Skin epidermis (tissue), 12 donors: Measurements from ENCODE around the gene SLC39A1.
"Not testable (repeated sequence)": the region's sequence is repeated elsewhere in the genome, so short reads cannot be mapped to it uniquely, and the experiment has no call there.

ENCODE experiments used
- H3K27ac ChIP-seq, 21 experiments: fragments of 200-600 bp; sonication (generic) in 11 of 21; one replicate each; pipeline ENCODE4 v1.5.0; 2020; ENCODE audit warnings: mild to moderate bottlenecking in 3 of 21, inconsistent platforms in 2 of 21, moderate library complexity in 2 of 21
- H3K4me3 ChIP-seq, 7 experiments: fragments of 200-600 bp; sonication (generic) in 2 of 7; one replicate each; pipeline ENCODE4 v1.5.0; 2020; ENCODE audit warnings: inconsistent platforms in 2 of 7, mild to moderate bottlenecking in 2 of 7, moderate library complexity in 1 of 7

SLC39A1 gene, protein sequence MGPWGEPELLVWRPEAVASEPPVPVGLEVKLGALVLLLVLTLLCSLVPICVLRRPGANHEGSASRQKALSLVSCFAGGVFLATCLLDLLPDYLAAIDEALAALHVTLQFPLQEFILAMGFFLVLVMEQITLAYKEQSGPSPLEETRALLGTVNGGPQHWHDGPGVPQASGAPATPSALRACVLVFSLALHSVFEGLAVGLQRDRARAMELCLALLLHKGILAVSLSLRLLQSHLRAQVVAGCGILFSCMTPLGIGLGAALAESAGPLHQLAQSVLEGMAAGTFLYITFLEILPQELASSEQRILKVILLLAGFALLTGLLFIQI

DNA sequence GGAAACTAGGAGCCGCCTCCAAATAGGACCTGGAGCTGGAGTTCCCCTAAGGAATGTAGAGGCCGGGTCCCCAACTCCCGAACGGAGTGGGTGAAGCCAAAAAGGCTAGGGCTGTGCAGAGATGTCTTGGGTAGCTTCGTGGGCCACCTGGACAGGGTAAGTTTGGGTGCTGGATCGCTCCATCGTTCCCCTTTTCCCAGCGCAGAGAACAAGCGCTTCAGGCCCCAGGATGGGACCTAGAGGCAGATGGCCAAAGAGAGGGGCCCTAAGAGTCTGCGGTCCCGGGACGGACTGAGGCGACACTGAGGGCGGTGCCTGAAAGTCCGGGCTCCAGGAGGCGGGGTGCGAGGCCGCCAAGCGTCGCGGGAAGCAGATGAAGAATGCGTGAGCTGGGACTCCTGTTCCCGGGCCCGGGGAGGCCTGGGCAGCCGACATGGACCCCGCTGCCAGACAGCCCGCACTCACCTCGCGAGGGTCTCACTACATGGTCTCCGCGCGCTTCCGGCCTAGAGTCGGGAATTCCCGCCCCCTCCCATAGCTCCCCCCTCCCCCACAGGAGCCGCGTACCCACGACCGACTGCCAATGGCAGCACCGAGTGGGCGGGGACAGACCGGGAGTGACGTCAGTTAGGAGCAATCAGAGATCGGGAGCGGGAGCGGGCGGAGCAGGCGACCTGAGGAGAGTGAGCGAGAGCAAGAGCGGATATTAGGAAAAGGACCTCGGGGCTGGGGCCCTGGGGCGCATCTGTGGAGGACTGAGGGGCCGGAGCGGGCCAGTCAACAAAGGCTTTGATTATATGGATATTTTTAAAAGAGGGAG, at the start of gene SLC39A1:
Gene SLC39A1, minus strand, starts transcription at position 508 of the 820 bp plus-strand sequence. CDS start 822 bp downstream, outside the sequence.
- peak within 1 kb of the TSS; percentile 41 to 98 (median 94) for H3K27ac ChIP-seq
- H3K4me3 ChIP-seq, result peak within 1 kb of the TSS; percentile 47 to 83 (median 66)

DNA sequence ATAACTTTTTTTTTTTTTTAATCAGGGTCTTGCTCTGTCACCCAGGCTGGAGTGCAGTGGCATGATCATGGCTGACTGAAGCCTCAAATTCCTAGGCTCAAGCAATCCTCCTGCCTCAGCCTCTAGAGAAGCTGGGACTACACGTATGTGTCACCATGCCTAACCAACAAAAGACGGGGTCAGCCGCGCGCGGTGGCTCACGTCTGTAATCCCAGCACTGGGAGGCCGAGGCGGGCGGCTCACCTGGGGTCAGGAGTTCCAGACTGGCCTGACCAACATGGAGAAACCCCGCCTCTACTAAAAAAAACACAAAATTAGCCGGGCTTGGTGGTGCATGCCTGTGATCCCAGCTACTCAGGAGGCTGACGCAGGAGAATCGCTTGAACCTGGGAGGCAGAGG, 49.2 kb upstream of the SLC39A1 start:
- not testable (repeated sequence) for H3K4me3 ChIP-seq, H3K27ac ChIP-seq

DNA sequence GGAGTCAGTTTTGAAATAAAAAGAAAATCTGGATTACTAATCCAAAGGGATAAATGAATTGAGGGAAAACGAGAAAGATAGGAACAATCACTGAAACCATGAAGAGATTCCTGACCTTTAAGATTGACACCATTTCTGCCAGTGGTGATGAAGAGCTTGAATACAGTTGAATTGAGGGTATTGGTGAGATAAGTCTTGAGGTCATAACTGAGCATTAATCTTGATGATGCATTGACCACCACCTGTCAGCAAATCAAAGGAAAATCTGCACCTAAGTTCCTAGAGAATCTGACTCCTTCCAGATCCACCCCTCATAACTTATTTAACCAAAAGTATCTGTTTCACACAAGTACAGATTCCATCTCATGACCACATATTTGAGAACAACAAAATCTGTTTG, 48.8 kb upstream of the SLC39A1 start:
- H3K4me3 ChIP-seq, result no peak overlapping the region
- H3K27ac ChIP-seq, result no peak overlapping the region

DNA sequence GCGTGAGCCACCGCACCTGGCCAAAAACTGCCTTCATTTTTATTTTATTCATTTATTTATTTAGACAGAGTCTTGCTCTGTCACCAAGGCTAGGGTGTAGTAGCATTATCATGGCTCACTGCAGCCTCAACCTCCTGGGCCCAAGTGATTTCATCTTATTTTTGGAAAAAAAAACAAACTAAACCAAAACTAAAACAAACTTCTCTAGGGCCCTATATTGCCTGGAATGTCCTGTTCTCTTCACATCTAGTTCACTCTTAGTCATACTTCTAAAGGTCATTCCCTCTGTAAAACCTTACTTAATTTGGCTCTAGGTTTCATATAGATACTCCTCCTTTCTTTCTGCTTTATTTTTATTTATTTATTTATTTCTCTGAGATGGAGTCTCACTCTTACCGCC, 42.8 kb upstream of the SLC39A1 start:
- H3K27ac ChIP-seq, result no peak overlapping the region

DNA sequence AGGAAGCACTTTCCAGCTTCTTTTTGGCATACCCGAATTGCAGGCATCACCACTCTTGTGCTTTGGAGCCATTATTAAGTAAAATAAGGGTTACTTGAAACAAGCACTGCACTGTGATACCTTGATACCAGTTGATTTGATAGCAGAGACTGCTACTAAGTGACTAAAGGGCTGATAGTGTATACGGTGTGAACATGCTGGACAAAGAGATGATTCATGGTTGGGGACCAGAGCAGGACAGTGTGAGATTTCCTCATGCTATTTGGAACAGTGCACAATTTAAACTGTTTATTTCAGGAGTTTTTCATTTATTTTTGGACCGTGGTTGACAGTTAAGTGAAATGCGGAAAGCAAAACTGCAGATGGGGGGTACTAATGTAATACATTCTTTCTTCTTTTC, 37.1 kb upstream of the SLC39A1 start:
- no peak overlapping the region for H3K4me3 ChIP-seq

More for the DNA sequence above, 42.8 kb upstream of the SLC39A1 start:
- H3K4me3 ChIP-seq, result no peak overlapping the region

DNA sequence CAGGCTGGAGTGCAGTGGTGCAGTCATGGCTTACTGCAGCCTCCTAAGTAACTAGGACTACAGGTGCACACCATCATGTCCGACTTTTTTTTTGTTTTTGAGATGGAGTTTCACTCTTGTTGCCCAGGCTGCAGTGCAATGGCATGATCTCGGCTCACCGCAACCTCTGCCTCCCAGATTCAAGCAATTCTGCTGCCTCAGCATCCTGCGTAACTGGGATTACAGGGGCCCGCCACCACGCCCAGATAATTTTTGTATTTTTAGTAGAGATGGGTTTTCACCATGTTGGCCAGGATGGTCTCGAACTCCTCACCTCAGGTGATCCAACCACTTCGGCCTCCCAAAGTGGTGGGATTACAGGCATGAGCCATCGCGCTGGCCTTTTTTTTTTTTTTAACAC, 33.5 kb upstream of the SLC39A1 start:
- not testable (repeated sequence) for H3K4me3 ChIP-seq, H3K27ac ChIP-seq

More for the DNA sequence above, 37.1 kb upstream of the SLC39A1 start:
- no peak overlapping the region for H3K27ac ChIP-seq

DNA sequence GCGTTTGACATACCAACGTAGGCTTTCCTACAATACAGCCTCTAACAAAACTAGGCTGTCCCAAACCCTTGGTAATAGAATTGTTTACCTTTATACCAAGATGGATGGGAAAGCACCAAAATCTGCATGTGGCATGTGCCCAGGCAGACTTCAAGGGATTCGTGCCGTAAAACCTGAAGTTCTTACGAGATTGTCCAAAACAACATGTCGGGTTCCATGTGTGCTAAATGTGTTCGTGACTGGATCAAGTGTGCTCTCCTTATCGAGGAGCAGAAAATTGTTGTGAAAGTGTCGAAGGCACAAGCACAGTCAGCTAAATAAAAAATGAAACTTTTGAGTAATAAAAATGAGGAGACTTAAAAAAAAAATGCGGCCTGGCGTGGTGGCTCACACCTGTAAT, 32.3 kb upstream of the SLC39A1 start:
- H3K27ac ChIP-seq, result no peak overlapping the region
- H3K4me3 ChIP-seq, result no peak overlapping the region

DNA sequence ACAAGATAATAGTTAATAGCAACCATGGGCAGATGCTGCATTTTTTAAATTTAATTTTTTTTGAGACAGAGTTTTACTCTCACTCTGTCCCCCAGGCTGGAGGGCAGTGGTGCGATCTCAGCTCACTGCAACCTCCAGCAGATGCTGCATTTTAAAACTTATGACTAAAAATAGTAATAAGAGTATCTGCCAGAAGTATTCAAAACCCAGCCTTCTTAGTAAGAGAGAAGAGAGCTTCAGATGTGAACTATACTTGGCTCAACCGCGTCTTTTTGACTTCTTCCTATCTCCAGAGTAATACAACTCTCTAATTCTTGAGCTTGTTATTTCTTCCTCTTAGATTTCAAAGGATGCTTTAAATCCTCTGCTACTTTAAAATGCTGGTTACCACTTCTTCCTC, 31.9 kb upstream of the SLC39A1 start:
- Histone ChIP-seq H3K4me3 (no peak overlapping the region), H3K27ac (no peak overlapping the region)

DNA sequence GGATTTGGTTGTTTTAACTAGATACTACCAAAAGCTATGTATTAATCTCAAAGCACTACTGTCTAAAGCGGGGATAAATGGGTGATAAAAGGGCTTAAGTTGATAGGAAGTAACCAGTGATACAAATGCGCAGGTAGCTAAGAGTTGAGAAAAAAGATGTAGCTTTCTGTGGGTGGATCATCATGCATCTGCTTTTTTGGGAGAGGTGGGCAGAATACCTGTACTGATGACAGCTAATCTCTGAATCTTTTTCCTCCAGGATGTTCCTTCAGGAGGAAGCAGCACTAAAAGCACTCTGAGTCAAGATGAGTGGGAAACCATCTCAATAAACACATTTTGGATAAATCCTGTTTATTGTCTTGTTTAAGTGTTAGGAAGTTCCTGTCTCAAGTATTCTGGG, 28.5 kb upstream of the SLC39A1 start:
- Histone ChIP-seq H3K27ac (peak overlapping the region in 10 of 21 experiments; percentile 91 to 98 (median 96)), H3K4me3 (peak overlapping the region; percentile 49 to 97 (median 74))

DNA sequence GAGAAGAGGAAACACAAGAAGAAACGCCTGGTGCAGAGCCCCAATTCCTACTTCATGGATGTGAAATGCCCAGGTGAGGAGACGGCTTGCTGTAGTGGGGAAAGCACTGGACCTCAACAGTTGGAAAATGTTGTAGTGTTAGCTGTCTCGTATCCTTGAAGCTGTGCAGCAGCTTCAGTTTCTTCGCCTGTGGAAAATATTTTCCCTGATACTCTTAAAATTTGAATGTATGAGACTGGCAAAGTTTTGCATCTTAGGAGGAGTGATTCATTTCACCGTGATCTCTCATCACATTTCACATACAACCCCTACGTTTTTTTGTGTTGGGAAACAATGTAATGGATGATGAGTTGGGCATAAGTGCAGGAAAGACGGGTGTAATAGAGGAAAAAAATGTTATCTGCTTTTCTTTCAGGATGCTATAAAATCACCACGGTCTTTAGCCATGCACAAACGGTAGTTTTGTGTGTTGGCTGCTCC, 27.9 kb upstream of the SLC39A1 start:
- Histone ChIP-seq H3K4me3 (peak overlapping the region; percentile 49 to 97 (median 74)), H3K27ac (peak overlapping the region; percentile 73 to 99 (median 93))

DNA sequence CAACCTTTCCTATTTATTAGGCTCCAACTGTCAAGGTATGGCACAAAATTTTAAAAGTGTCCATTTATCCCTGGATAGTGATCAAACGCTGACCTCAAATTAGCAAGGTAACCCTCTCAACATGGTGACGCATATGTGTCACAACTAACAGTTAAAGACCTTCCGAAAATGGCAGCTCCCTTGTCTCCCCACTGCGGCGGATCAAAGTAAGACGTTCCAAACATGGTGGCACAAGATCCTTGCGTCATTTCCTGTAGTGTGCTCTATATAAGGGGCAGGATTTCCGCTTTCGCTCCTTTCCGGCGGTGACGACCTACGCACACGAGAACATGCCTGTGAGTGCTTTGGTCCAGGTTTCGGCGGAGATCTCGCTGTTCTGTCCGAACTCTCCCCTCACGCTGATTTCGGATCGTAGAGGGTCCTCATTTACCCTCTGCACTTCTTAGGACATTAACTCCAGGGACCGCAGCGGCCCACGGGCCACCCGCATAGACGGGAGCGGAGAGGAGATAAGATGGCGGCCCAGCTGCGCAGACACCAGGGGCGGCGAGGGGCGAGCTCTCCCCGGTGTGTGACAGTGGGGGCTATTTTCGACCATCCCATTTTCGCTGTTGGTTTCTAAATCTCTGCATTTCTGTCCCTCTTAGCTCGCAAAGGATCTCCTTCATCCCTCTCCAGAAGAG, 27.3 kb upstream of the SLC39A1 start, which contains the start of gene RPS27:
Gene RPS27, plus strand, starts transcription at position 295 of the 683 bp plus-strand sequence. Its CDS starts 35 bp downstream, at position 330.
- H3K27ac ChIP-seq, result peak within 1 kb of the TSS; percentile 73 to 99 (median 93)

DNA sequence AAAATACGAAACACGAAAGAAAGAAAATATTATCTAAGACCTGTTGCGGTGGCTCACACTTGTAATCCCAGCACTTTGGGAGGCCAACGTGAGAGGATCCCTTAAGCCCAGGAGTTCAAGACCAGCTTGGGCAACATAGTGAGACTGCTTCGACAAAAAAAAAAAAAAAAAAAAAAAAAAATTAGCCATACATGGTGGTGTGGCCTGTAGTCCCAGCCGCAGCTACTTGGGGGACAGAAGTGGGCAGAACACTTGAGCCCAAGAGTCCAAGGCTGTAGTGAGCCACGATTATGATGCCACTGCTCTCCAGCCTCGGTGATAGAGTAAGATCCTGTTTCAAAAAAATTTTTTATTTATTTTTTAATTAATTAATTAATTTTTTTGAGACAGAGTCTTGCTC, 24.3 kb upstream of the SLC39A1 start:
- Histone ChIP-seq H3K4me3 (no peak overlapping the region), H3K27ac (peak overlapping the region in 4 of 21 experiments; percentile 19 to 86 (median 62))

More for the DNA sequence above, 27.3 kb upstream of the SLC39A1 start, which contains the start of gene RPS27:
- H3K4me3 ChIP-seq, result peak within 1 kb of the TSS; percentile 49 to 97 (median 74)

DNA sequence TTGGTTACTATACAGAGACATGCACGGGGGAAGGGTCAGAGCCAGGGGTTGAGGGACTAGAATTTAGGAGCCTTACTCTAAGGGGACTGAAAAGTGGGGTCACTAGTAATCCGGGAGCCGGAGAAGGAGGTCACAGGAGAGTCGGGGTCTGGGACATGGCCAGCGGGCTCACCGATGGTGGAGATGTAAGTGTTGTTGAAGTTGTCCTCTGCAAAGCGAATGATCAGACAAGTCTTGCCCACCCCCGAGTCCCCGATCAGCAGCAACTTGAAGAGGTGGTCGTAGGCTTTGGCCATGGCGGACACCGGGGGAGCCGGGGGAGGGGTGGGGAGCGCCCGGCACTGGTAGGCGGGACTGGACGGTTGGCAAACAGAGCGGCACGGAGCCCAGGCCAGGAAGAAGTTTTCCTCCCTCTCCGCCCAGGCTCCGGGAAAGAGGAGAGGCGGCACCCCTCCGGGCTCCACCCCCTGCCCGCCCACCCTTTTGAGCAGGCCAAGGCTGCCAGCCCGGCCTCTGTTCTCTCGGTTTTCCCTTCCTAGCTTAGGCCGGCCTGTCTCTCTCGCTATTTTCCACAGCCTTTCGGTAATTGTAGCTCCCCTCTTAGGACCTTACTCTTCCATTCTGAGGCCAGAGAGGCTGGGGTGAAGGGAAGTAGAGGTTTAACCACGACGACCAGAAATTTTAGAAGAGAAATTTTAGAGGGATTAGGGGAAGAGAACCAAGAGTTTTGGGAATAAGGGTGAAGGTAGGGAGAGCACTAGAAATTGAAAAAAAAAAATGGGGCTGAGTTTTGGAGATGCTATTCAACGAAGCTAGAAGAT, 22.8 kb upstream of the SLC39A1 start, which contains the start of gene RAB13:
Gene RAB13, minus strand, starts transcription at position 399 of the 821 bp plus-strand sequence. Its CDS starts 103 bp downstream, at position 296.
- peak within 1 kb of the TSS; percentile 22 to 94 (median 86) for H3K27ac ChIP-seq
- peak within 1 kb of the TSS; percentile 36 to 62 (median 56) for H3K4me3 ChIP-seq

DNA sequence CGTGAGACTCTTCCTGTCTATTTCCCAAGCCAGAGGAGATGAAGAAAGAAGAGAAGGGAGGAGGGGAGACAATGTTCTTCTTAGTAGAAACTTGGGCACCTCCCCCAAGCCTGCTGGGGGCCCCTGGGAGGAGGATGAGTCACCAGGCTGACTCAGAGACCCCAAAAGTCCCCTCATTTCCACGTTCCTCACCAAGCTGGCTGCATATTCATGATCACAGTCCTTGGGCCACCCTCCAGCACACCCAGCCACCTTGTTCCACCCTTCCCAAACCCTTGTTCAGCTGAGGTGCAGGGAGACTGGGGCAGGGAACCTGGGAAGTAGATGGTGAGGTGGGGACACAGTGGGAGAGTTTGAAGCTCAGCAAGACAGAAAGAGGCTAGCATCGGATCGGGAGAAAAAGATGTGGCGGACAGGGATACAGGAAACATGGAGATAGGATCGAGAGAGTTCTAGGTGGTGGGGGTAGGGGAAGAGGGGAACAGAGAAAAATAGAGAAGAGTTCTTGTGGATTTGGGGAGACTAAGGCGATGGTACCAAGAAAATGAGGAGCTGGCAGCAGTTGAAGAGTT, 22.1 kb upstream of the SLC39A1 start:
- H3K27ac ChIP-seq, result peak overlapping the region; percentile 21 to 94 (median 86)
- H3K4me3 ChIP-seq, result peak overlapping the region; percentile 36 to 62 (median 56)

DNA sequence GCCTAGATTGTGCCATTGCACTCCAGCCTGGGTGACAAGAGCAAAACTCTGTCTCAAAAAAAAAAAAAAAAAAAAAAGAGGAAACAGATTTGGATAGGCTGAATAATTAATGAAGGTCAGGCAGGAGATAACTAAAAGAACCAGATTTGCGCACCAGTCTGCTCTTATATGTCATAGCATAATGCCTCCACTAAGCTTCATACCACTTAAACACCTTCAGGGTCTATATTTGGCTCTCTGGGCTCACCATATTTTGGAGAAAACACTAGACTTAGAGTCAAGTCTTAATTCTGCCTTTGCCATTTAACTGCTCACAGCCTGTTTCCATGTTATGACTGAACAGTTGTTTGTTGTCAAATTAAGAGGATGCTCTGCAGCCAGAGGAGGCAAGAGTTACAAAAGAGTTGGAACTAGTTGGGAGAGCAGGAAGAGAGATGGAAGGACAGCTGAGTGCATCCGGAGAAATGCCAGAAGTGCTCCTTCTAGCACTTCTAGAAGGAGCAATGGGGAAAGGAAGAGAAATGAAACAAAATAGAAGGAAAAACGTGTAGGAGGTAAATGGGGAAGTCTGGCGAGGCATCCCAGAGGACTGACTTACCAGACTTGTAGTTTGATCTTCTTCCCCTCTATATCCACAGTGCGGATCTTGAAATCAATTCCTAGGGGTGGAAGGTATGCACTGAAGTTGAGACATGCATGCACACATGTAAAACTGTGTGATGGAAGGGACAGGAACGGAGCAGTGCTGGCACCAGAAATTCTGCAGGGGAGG, 21.0 kb upstream of the SLC39A1 start:
- peak overlapping the region in 3 of 7 experiments; percentile 53 to 60 (median 60) for H3K4me3 ChIP-seq
- peak overlapping the region in 14 of 21 experiments; percentile 80 to 94 (median 87) for H3K27ac ChIP-seq

DNA sequence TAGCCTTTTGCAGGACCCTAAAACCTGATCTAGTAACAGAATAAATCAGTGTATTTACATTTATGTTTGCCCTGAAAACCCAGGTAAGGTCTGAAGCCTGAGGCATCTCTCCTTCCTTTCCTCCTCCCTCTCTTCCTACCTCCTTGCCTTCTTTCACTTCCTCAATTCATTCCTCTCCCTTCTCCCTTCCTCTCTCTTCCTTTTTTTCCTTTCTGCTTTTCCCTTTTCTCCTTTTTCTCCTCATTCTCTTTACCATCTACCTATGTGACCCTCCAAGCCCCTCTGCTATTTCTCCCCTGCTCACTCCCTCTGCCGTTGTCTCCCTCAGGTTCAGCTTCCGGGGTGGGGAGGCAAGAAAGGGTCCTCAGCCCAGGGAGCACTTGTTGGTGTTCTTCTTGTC, 18.4 kb upstream of the SLC39A1 start:
- not testable (repeated sequence) for H3K4me3 ChIP-seq
- H3K27ac ChIP-seq, result peak overlapping the region in 2 of 21 experiments; percentile 16 to 21

DNA sequence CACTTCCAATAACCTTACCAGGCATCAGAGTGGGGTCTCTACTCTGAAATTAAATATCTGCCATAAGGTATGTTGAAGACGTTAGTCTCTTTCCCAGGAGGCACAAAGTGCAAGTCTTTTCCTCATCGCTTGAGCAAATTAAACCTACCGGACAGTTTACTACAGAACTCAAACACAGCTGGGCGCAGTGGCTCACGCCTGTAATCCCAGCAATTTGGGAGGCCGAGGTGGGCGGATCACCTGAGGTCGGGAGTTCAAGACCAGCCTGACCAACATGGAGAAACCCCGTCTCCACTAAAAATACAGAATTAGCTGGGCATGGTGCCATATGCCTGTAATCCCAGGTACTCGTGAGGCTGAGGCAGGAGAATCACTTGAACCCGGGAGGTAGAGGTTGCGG, 15.8 kb upstream of the SLC39A1 start:
- H3K4me3 ChIP-seq, result not testable (repeated sequence)
- H3K27ac ChIP-seq, result peak overlapping the region in 1 of 21 experiments; percentile 99
